Adrenal gland (tissue), 12 donors: ENCODE results near the gene TMED7. TPM values are rescaled to one million over a fixed set of nuclear protein-coding genes. Genes with fewer than 3 reads are reported as not detected.

Experiments
- DNase-seq, 7 donors: peaks; one replicate each; pipeline ENCODE4 v3.0.0-alpha.2; 2019 to 2020
- H3K27ac ChIP-seq, 5 donors: fragments of 200-600 bp; sonication (generic) in 4 of 5; 1 replicate in 3 of 5; 2 replicates in 2 of 5; pipeline versions ENCODE4 v1.5.1 to v1.8.0; 2016 to 2020; ENCODE audit warnings: mild to moderate bottlenecking in 1 of 5
- H3K27me3 ChIP-seq: fragments of 200-600 bp; 2 replicates; pipeline ENCODE4 v1.8.0; 2021
- H3K36me3 ChIP-seq, 2 donors: fragments of 200-600 bp; replicated peaks in 1 of 2; 1 replicate in 1 of 2; 2 replicates in 1 of 2; pipeline versions ENCODE4 v1.5.1 to v1.8.0; 2018 to 2022
- H3K4me1 ChIP-seq, 2 donors: fragments of 200-600 bp; replicated peaks in 1 of 2; 1 replicate in 1 of 2; 2 replicates in 1 of 2; pipeline versions ENCODE4 v1.5.1 to v1.8.0; 2018 to 2021
- H3K4me3 ChIP-seq, 4 donors: fragments of 200-600 bp; sonication (generic) in 3 of 4; one replicate each; pipeline ENCODE4 v1.5.1; 2016 to 2018
- H3K9me3 ChIP-seq, 3 donors: fragments of 200-600 bp; sonication (generic) in 1 of 3; replicated peaks in 1 of 3; 1 replicate in 2 of 3; 2 replicates in 1 of 3; pipeline versions ENCODE4 v1.5.1 to v1.8.0; 2016 to 2021
- POLR2A ChIP-seq, 2 donors: fragments of 450-650 bp; IDR thresholded peaks; one replicate each; pipeline ENCODE4 v1.6.1; 2017; ENCODE audit warnings: antibody characterized with exemption in 2 of 2, mild to moderate bottlenecking in 2 of 2, moderate library complexity in 1 of 2
- WGBS, 4 donors: extraction: QIAGEN DNeasy Blood & Tissue Kit in 2 of 4; methylation state at CpG; one replicate each; pipeline versions ENCODE4 v1.1.5 to v1.1.7; 2013 to 2017; 5-methylcytosine and 5-hydroxymethylcytosine counted together
- intact Hi-C, 2 donors: fragments of 100-400 bp; cut with DNase I; formaldehyde crosslinking; loops; one replicate each; pipeline versions ENCODE4 v1.14.1 to v1.15.0; 2022 to 2023
- polyA plus RNA-seq, 3 donors: library from polyadenylated mRNA; stranded (reverse); fragments of 200-250 nt in 2 of 3; fragments of 350-450 nt in 1 of 3; fragmentation: Illumina TruSeq in 1 of 3; extraction: RNeasy Lipid Tissue Mini Kit (QIAGEN cat#74804) in 1 of 3; gene quantifications; one replicate each; pipeline ENCODE4 v1.2.3, GENCODE V29; 2013 to 2014
- total RNA-seq, 9 donors: library from RNA; depleted of rRNA in 4 of 9; stranded (reverse); fragments of >200 nt in 4 of 9; fragments of 120-200 nt in 1 of 9; fragmentation: NEBNext Ultra II Directional in 1 of 9; extraction: Animal tissue kit (Norgen Biotek cat#: 25700) in 1 of 9; gene quantifications; one replicate each; pipeline versions ENCODE4 v1.1.0 to v1.2.4, GENCODE V29; 2013 to 2023
- TF ChIP-seq, protein P1 (sequence below), 6 experiments: fragments of 450-650 bp in 4 of 6; fragments of 200-600 bp in 2 of 6; sonication (generic) in 1 of 6; IDR thresholded peaks; 1 replicate in 5 of 6; 2 replicates in 1 of 6; pipeline versions ENCODE4 v1.5.1 to v1.8.0; 2016 to 2021; ENCODE audit warnings: antibody characterized with exemption in 6 of 6, mild to moderate bottlenecking in 2 of 6, moderate library complexity in 1 of 6
- donor health status: healthy with polysubstance abuse.
- donor health status: Bipolar disorder and iron deficiency.
- donor health status: DM: yes; HTN: yes; CAD: no.
- donor health status: DM: no; HTN: no; CAD: no.
- donor health status: DM: no; HTN: no; CAD: no.
- donor health status: DM: yes; HTN: yes; CAD: no.

TMED7 gene
- total and polyA plus RNA-seq, 12 donors, result 9.3 to 205 (median 87.2) TPM

- intact Hi-C loops, result no loop called here
- Histone ChIP-seq H3K4me3 (no peak overlapping the region), H3K27me3 (no peaks in the 10 kb centered on the region), H3K27ac (no peak overlapping the region), H3K36me3 (no peaks in the 10 kb centered on the region), H3K9me3 (peaks cover 0 to 5% (median 0%) of the 10 kb centered on the region in 3 donors), H3K4me1 (no peaks in the 10 kb centered on the region)
- WGBS, 4 donors, result 79 to 94% (median 92%) methylated on average over 1 of the region's 1 CpG
- DNase-seq, result no peak
- no peak for TF ChIP-seq POLR2A (IDR thresholded peaks at IDR 0.05)
- TF ChIP-seq, protein P1, sequence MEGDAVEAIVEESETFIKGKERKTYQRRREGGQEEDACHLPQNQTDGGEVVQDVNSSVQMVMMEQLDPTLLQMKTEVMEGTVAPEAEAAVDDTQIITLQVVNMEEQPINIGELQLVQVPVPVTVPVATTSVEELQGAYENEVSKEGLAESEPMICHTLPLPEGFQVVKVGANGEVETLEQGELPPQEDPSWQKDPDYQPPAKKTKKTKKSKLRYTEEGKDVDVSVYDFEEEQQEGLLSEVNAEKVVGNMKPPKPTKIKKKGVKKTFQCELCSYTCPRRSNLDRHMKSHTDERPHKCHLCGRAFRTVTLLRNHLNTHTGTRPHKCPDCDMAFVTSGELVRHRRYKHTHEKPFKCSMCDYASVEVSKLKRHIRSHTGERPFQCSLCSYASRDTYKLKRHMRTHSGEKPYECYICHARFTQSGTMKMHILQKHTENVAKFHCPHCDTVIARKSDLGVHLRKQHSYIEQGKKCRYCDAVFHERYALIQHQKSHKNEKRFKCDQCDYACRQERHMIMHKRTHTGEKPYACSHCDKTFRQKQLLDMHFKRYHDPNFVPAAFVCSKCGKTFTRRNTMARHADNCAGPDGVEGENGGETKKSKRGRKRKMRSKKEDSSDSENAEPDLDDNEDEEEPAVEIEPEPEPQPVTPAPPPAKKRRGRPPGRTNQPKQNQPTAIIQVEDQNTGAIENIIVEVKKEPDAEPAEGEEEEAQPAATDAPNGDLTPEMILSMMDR (IDR thresholded peaks at IDR 0.05), result no peak
Observed at GRCh38 chr5:115671939-115672338, 46.1 kb upstream of the TMED7 start.

DNA sequence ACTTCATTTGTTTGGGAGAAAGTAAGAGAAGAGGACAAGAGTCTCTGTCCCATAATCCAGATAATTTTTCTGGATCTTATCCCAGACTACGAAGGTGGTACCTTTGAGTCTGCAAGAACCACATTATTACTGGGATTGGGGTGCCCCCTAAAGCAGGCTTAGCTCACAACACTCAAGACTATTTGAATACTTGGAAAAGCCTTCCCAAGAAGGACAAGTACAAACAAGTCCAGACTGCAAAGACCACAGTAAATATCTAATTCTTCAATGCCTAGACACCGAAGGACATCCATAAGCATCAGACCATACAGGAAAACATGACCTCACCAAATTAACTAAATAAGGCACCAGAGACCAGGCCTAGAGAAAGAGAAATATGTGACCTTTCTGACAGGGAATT, 40.2 kb upstream of the TMED7 start:
- 42 to 60% (median 49%) methylated on average over 2 of the region's 2 CpGs for WGBS, 4 donors
- Histone ChIP-seq H3K27me3 (no peaks in the 10 kb centered on the region), H3K4me3 (no peak overlapping the region), H3K36me3 (no peaks in the 10 kb centered on the region), H3K4me1 (no peaks in the 10 kb centered on the region), H3K27ac (no peak overlapping the region), H3K9me3 (peaks cover 0 to 7% (median 0%) of the 10 kb centered on the region in 3 donors)
- TF ChIP-seq POLR2A (IDR thresholded peaks at IDR 0.05), result no peak
- TF ChIP-seq, protein P1 (IDR thresholded peaks at IDR 0.05), result no peak
- DNase-seq, result no peak
- intact Hi-C loops, result no loop called here

- H3K4me1 ChIP-seq, result no peaks in the 10 kb centered on the region
- no peak for TF ChIP-seq POLR2A (IDR thresholded peaks at IDR 0.05)
- TF ChIP-seq, protein P1 (IDR thresholded peaks at IDR 0.05), result no peak
- no peaks in the 10 kb centered on the region for H3K27me3 ChIP-seq
- no peaks in the 10 kb centered on the region for H3K9me3 ChIP-seq
- WGBS, 4 donors, result 72 to 80% (median 74%) methylated on average over 2 of the region's 2 CpGs
- intact Hi-C loops, result no loop called here
- DNase-seq, result no peak
- no peak overlapping the region for H3K4me3 ChIP-seq
- H3K27ac ChIP-seq, result no peak overlapping the region
- H3K36me3 ChIP-seq, result no peaks in the 10 kb centered on the region
Observed at GRCh38 chr5:115661563-115661962, 35.7 kb upstream of the TMED7 start.

- 39 to 46% (median 41%) methylated on average over 4 of the region's 4 CpGs for WGBS, 4 donors
- H3K27me3 ChIP-seq, result no peaks in the 10 kb centered on the region
- no peak overlapping the region for H3K4me3 ChIP-seq
- no peaks in the 10 kb centered on the region for H3K4me1 ChIP-seq
- no peaks in the 10 kb centered on the region for H3K36me3 ChIP-seq
- H3K27ac ChIP-seq, result no peak overlapping the region
- DNase-seq, result no peak
- no peak for TF ChIP-seq POLR2A (IDR thresholded peaks at IDR 0.05)
- TF ChIP-seq, protein P1 (IDR thresholded peaks at IDR 0.05), result no peak
- H3K9me3 ChIP-seq, result no peaks in the 10 kb centered on the region
- intact Hi-C loops, result no loop called here
Observed at GRCh38 chr5:115661101-115661500, 35.3 kb upstream of the TMED7 start.
